ENCODE data around the gene DICER1. TPM values are rescaled to one million over a fixed set of nuclear protein-coding genes. Genes with fewer than 3 reads are reported as not detected.

The DICER1 gene
- total RNA-seq, 1 donor from 2014 or later = 104 TPM

GRCh38 chr14:95174184-95174792, 17.0 kb upstream of the DICER1 start:
- no peak for DNase-seq (ENCODE audit: low read depth, low spot score)
- Mint-ChIP-seq H3K9me3 (peaks cover 3% of the 10 kb centered on the region), H3K4me1 (no peaks in the 10 kb centered on the region), H3K27me3 (ENCODE audit: low read depth) (no peaks in the 10 kb centered on the region), H3K36me3 (ENCODE audit: low read depth) (peaks cover 2% of the 10 kb centered on the region), H3K27ac (ENCODE audit: unreplicated experiment) (no peak overlapping the region), H3K4me3 (no peak overlapping the region)
- no peak for TF ChIP-seq CTCF (conservative IDR thresholded peaks at IDR 0.05)

- Mint-ChIP-seq H3K4me1 (no peaks in the 10 kb centered on the region), H3K27me3 (ENCODE audit: low read depth) (no peaks in the 10 kb centered on the region), H3K36me3 (ENCODE audit: low read depth) (peaks cover 2% of the 10 kb centered on the region), H3K9me3 (peaks cover 3% of the 10 kb centered on the region), H3K4me3 (no peak overlapping the region), H3K27ac (ENCODE audit: unreplicated experiment) (no peak overlapping the region)
- TF ChIP-seq CTCF (conservative IDR thresholded peaks at IDR 0.05) = no peak
- no peak for DNase-seq (ENCODE audit: low read depth, low spot score)
Measured at GRCh38 chr14:95173518-95173917, 16.2 kb upstream of the DICER1 start.

GRCh38 chr14:95167177-95167576, 9.8 kb upstream of the DICER1 start:
- Mint-ChIP-seq H3K27ac (ENCODE audit: unreplicated experiment) (no peak overlapping the region), H3K4me3 (no peak overlapping the region), H3K36me3 (ENCODE audit: low read depth) (peaks cover 8% of the 10 kb centered on the region), H3K9me3 (peaks cover 11% of the 10 kb centered on the region), H3K4me1 (peaks cover 4% of the 10 kb centered on the region), H3K27me3 (ENCODE audit: low read depth) (no peaks in the 10 kb centered on the region)
- TF ChIP-seq CTCF (conservative IDR thresholded peaks at IDR 0.05) = no peak
- no peak for DNase-seq (ENCODE audit: low read depth, low spot score)

GRCh38 chr14:95165517-95165916, 8.2 kb upstream of the DICER1 start:
- peaks cover 11% of the 10 kb centered on the region for H3K4me1 Mint-ChIP-seq
- DNase-seq (ENCODE audit: low read depth, low spot score) = no peak

GRCh38 chr14:95164506-95164905, 7.2 kb upstream of the DICER1 start:
- Mint-ChIP-seq H3K27me3 (ENCODE audit: low read depth) (no peaks in the 10 kb centered on the region), H3K4me3 (no peak overlapping the region), H3K9me3 (peaks cover 11% of the 10 kb centered on the region), H3K27ac (ENCODE audit: unreplicated experiment) (no peak overlapping the region), H3K4me1 (peaks cover 11% of the 10 kb centered on the region), H3K36me3 (ENCODE audit: low read depth) (peaks cover 8% of the 10 kb centered on the region)
- DNase-seq (ENCODE audit: low read depth, low spot score) = no peak
- TF ChIP-seq CTCF (conservative IDR thresholded peaks at IDR 0.05) = no peak

More at GRCh38 chr14:95165517-95165916, 8.2 kb upstream of the DICER1 start:
- peaks cover 8% of the 10 kb centered on the region for H3K36me3 Mint-ChIP-seq (ENCODE audit: low read depth)
- peaks cover 11% of the 10 kb centered on the region for H3K9me3 Mint-ChIP-seq
- no peak overlapping the region for H3K27ac Mint-ChIP-seq (ENCODE audit: unreplicated experiment)
- H3K4me3 Mint-ChIP-seq = no peak overlapping the region
- no peak for TF ChIP-seq CTCF (conservative IDR thresholded peaks at IDR 0.05)
- no peaks in the 10 kb centered on the region for H3K27me3 Mint-ChIP-seq (ENCODE audit: low read depth)

All from neural crest cell (in vitro differentiated cells).